Mucosa of rectum (tissue), 2 donors: Measurements from ENCODE around the gene NBPF1.
"Not testable (repeated sequence)": the region's sequence is repeated elsewhere in the genome, so short reads cannot be mapped to it uniquely, and the experiment has no call there.

Source experiments
- H3K27ac ChIP-seq, 2 donors: one replicate each; pipeline ENCODE4 v1.7.0; 2013; ENCODE audit warnings: inconsistent platforms in 2 of 2, low read depth in 2 of 2, low read length in 2 of 2
- H3K27me3 ChIP-seq, 2 donors: one replicate each; pipeline ENCODE4 v1.7.0; 2013; ENCODE audit warnings: low read length in 2 of 2; ENCODE audit not compliant: control insufficient read depth in 2 of 2, insufficient read depth in 2 of 2
- H3K36me3 ChIP-seq, 2 donors: one replicate each; pipeline ENCODE4 v1.7.0; 2013; ENCODE audit warnings: low read length in 2 of 2; ENCODE audit not compliant: control insufficient read depth in 2 of 2, insufficient read depth in 2 of 2
- H3K4me1 ChIP-seq, 2 donors: one replicate each; pipeline ENCODE4 v1.7.0; 2013; ENCODE audit warnings: low read length in 2 of 2, mild to moderate bottlenecking in 1 of 2; ENCODE audit not compliant: control insufficient read depth in 2 of 2, insufficient read depth in 2 of 2
- H3K4me3 ChIP-seq, 2 donors: one replicate each; pipeline ENCODE4 v1.7.0; 2013; ENCODE audit warnings: low read length in 2 of 2
- H3K9ac ChIP-seq, 2 donors: one replicate each; pipeline ENCODE4 v1.7.0; 2013; ENCODE audit warnings: low read length in 2 of 2, low read depth in 1 of 2, mild to moderate bottlenecking in 1 of 2
- H3K9me3 ChIP-seq, 2 donors: one replicate each; pipeline ENCODE4 v1.7.0; 2013; ENCODE audit warnings: low read length in 2 of 2; ENCODE audit not compliant: control insufficient read depth in 2 of 2
- donor health status: healthy.
- donor health status: Normal muscosa, but diverticular disease.

The NBPF1 gene

GRCh38 chr1:16621681-16622315 is 8.4 kb upstream of the NBPF1 start:
- not testable (repeated sequence) for H3K9me3 ChIP-seq, H3K9ac ChIP-seq, H3K27me3 ChIP-seq, H3K27ac ChIP-seq, H3K4me3 ChIP-seq
- peaks cover 14 to 48% of the 10 kb centered on the region in 2 donors for H3K36me3 ChIP-seq
- H3K4me1 ChIP-seq, result peaks cover 11 to 18% of the 10 kb centered on the region in 2 donors

DNA sequence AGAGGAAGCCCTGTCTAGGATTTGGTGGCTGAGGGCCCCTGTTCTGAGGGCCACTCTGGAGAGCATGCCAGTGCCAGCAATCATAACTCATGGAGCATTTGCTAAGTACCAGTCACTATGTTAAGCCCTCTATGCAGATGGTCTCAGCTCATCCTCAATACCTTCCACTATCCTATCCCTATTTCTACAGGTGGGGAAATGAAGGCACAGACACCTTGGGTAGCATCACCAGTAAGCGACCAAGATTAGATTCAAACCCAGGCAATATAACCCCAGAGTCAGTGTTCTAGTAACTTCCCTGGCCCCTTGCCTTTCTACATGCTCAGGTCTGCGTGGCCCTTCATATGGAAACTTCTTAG is 7.9 kb upstream of the NBPF1 start:
- H3K27me3 ChIP-seq, result no peaks in the 10 kb centered on the region
- H3K9me3 ChIP-seq, result no peaks in the 10 kb centered on the region
- no peak overlapping the region for H3K9ac ChIP-seq
- peaks cover 11 to 44% of the 10 kb centered on the region in 2 donors for H3K36me3 ChIP-seq
- no peak overlapping the region for H3K27ac ChIP-seq
- no peak overlapping the region for H3K4me3 ChIP-seq
- H3K4me1 ChIP-seq, result peaks cover 11 to 18% of the 10 kb centered on the region in 2 donors

DNA sequence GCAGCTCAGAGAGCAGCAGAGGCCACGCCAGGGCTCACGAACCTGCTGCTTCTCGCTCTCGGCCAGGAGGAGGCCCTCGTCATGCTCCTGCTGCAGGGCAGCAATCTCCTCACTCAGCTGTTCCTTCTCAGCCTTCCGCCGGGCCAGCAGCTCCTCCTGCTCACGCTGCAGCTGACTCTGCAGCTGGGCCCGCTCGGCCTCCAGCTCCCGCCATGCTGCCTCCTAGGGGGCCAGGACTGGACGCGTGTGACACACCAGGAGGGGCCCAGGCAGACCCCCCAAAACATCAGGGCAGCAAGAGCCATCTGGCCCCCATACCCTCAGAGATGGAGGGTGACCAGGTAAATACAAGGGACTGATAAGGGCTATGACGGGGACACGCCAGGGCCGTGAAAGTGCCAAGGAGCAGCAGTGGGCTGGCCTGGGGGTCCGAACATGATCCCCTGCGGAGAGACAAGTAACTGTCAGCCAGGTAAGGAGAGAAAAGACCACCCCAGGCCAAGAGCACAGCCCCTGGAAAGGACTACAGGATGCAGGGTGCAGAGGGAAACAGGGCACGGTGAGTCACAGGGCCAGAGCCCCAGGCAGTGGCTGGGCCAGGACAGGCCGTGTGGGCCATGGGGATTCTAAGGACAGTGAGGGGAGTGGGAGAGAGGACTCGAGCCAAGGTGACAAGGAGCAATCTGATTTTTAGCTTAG is 6.6 kb upstream of the NBPF1 start:
- not testable (repeated sequence) for H3K27me3 ChIP-seq, H3K27ac ChIP-seq, H3K9ac ChIP-seq, H3K4me3 ChIP-seq, H3K9me3 ChIP-seq
- peaks cover 2 to 33% of the 10 kb centered on the region in 2 donors for H3K36me3 ChIP-seq
- H3K4me1 ChIP-seq, result peaks cover 11 to 18% of the 10 kb centered on the region in 2 donors

- H3K36me3 ChIP-seq, result peaks cover 2 to 24% of the 10 kb centered on the region in 2 donors
- no peak overlapping the region for H3K9ac ChIP-seq
- no peak overlapping the region for H3K27ac ChIP-seq
These were observed 5.4 kb upstream of the NBPF1 start for GRCh38 chr1:16618719-16619118.

GRCh38 chr1:16617778-16618580 is 4.6 kb upstream of the NBPF1 start:
- Histone ChIP-seq H3K4me3 (no peak overlapping the region), H3K9ac (no peak overlapping the region), H3K27ac (no peak overlapping the region), H3K27me3 (peaks cover 0 to 3% of the 10 kb centered on the region in 2 donors), H3K4me1 (peaks cover 4 to 5% of the 10 kb centered on the region in 2 donors), H3K9me3 (no peaks in the 10 kb centered on the region), H3K36me3 (peaks cover 2 to 17% of the 10 kb centered on the region in 2 donors)

More at GRCh38 chr1:16618719-16619118, 5.4 kb upstream of the NBPF1 start:
- peaks cover 5 to 8% of the 10 kb centered on the region in 2 donors for H3K4me1 ChIP-seq
- no peaks in the 10 kb centered on the region for H3K9me3 ChIP-seq
- H3K27me3 ChIP-seq, result peaks cover 0 to 3% of the 10 kb centered on the region in 2 donors
- no peak overlapping the region for H3K4me3 ChIP-seq

DNA sequence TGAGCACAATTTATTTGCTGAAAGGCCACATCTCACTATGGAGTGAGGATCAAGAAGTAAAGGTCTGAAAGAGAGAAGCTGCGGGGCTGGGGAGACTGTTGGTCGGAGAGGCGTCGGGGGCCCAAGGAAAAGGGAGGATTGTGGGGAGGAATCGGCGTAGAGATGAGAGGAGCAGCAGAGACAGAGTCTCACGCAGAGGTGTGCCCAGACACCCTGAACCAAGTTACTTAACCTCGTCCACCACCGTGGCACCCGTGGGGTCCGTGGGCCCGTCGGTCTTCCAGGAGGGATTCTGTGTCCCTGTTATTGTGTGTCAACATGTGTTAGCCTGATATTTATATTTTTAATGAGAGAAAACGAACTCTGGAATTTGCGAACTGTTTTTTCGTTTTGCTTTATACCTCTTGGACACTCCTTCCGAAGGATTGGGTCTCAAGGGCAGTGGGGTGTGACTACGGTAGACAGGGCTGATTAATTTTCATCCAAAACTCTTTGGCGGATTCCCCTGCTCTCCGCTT is 3.8 kb upstream of the NBPF1 start:
- peaks cover 9 to 12% of the 10 kb centered on the region in 2 donors for H3K4me1 ChIP-seq
- H3K27ac ChIP-seq, result no peak overlapping the region
- no peaks in the 10 kb centered on the region for H3K9me3 ChIP-seq
- H3K27me3 ChIP-seq, result peaks cover 0 to 3% of the 10 kb centered on the region in 2 donors
- no peak overlapping the region for H3K4me3 ChIP-seq
- no peak overlapping the region for H3K9ac ChIP-seq
- H3K36me3 ChIP-seq, result peaks cover 2 to 17% of the 10 kb centered on the region in 2 donors

DNA sequence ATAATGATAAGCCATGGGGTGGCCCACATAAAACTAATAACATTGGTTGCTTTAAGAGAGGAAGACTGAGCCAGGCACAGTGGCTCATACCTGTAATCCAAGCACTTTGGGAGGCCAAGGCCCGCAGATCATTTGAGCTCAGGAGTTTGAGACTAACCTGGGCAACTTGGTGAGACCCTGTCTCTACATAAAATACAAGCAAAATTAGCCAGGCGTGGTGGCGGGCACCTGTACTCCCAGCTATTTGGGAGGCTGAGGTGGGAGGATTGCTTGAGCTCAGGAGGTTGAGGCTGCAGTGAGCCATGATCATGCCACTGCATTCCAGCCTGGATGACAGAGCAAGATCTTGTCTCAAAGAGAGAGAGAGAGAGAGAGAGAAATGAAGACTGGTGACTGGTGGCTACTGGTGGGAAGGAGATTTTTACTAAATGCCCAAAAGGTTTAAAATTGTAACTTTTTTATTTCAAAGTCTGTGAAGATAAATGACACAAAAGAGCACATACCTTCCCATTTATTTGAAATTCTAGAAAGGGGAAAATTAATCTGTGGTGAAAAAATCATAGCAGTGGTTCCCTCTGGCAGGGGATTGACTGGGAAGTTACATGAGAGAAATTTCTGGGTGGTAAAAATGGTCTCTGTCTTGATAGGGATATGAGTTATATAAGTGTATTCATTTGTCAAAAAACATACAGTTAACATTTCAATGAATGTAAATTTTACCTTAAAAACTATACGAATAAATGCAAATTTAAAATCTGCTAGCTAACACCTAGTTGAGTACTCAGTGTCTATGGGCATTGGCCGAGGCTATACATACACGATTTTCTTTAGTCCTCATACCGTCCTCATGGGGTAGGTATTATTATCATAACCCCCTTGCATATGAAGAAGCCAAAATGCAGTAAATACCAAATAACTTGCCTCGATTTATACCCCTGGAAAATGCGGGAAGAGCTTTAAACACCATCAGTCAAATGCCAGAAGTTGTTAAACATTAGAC is 2.2 kb upstream of the NBPF1 start:
- no peak overlapping the region for H3K4me3 ChIP-seq
- no peak overlapping the region for H3K9ac ChIP-seq
- no peak overlapping the region for H3K27ac ChIP-seq
- H3K9me3 ChIP-seq, result no peaks in the 10 kb centered on the region
- H3K27me3 ChIP-seq, result peaks cover 0 to 3% of the 10 kb centered on the region in 2 donors
- peaks cover 13 to 15% of the 10 kb centered on the region in 2 donors for H3K4me1 ChIP-seq
- peaks cover 2 to 10% of the 10 kb centered on the region in 2 donors for H3K36me3 ChIP-seq

GRCh38 chr1:16614361-16615252 is 1.2 kb upstream of the NBPF1 start:
- Histone ChIP-seq H3K4me3 (no peak overlapping the region), H3K9ac (no peak overlapping the region), H3K36me3 (peaks cover 2 to 8% of the 10 kb centered on the region in 2 donors)

More at GRCh38 chr1:16614361-16615252, 1.2 kb upstream of the NBPF1 start:
- Histone ChIP-seq H3K9me3 (no peaks in the 10 kb centered on the region), H3K4me1 (peaks cover 13 to 15% of the 10 kb centered on the region in 2 donors), H3K27me3 (peaks cover 0 to 3% of the 10 kb centered on the region in 2 donors), H3K27ac (no peak overlapping the region)
